GM18508 (cell line): ENCODE results near the gene TPCN2.
"Not testable (repeated sequence)": the region's sequence is repeated elsewhere in the genome, so short reads cannot be mapped to it uniquely, and the experiment has no call there.

ENCODE experiments used
- ATAC-seq: cut with Tn5 transposase; IDR thresholded peaks from one replicate; pipeline ENCODE4 v1.9.1; 2021; ENCODE audit warnings: moderate number of reproducible peaks; ENCODE audit not compliant: insufficient read depth, unreplicated experiment

The TPCN2 gene

DNA sequence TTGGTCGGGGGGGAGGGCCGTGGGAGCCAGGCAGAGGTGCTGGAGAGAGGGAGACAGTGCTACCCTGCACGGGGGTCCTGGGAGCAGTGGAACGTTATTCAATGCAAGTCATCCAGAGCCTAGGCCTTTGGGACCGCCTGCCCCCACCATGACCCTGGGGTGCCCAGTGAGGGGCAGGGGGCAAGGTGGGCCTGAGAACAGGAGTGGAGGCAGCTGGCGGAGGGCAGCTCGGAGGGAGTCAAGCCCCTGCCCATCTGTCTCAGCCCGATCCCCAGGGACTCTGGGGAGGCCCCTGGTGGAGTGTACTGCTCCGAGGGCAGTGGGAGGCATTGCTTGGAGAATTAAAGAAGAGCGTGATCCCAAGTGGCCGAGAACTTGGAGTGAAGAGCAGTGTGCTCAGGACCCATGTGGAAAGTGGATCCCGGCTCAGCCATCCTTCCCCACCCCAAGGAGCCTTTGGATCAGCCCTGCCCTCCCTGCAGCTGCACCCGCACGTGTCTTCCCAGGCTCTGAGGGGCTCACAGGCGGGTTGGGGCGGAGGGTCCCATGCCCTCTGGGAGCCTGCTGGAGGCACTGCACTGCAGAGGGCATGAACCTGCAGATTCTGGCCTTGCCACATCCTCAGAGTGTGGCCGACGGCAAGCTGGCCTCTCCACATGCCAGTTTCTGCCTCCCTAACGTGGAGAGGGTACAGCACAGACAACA, 73.0 kb downstream of the TPCN2 start:
- ATAC-seq = no peak

DNA sequence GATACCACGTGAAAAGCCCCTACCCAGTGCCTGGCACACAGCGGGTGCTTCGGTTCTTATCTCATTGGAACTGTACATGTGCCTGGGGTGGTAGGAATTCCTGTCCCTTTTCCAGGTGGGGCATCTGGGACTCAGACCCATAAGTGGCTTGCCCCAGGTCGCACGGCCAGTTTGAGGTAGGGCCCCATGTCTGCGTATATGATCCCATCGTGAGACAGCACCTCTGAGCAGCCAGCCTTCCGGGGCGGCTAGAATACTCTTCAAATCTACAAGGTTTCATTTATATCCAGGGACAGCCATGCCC, 73.5 kb downstream of the TPCN2 start:
- ATAC-seq = no peak

DNA sequence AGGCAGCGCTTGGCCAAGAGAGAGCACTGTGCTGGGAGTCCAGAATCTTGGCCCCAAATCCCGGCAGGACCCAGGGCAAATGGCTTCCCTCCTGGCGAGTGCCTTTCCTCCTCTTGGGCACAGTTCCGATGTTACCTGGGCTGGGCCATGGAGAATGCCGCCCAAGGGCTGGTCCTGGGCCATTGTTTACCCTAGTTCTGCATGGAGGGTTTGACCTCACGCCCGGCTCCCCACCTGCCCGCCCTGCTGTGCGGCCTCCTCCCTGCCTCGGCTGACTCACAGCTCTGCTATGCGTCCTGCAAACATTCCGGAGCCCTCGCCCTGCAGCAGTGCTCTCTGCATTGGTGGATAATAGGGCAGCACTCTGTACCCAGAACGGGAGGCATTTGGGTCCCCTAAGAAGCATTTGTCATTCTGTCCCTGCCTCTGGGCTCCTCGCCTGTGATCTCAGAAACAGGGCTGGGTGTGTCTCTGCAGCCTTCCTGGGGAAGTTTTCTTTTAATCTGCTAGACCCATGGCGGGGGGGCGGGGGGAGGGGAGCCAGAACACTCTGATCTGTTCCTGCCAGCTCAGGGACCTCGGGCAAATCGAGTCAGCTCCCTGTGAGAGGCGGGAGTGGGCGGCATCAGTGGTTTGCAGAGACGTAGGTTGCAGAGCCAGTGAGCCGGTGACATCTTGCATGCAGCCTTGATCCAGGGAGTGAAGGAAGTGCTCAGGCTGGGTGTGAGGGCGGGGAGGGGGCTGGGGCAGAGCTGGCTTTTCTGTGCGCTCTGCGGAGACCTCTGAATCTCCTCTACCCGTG, 74.1 kb downstream of the TPCN2 start:
- ATAC-seq = no peak

DNA sequence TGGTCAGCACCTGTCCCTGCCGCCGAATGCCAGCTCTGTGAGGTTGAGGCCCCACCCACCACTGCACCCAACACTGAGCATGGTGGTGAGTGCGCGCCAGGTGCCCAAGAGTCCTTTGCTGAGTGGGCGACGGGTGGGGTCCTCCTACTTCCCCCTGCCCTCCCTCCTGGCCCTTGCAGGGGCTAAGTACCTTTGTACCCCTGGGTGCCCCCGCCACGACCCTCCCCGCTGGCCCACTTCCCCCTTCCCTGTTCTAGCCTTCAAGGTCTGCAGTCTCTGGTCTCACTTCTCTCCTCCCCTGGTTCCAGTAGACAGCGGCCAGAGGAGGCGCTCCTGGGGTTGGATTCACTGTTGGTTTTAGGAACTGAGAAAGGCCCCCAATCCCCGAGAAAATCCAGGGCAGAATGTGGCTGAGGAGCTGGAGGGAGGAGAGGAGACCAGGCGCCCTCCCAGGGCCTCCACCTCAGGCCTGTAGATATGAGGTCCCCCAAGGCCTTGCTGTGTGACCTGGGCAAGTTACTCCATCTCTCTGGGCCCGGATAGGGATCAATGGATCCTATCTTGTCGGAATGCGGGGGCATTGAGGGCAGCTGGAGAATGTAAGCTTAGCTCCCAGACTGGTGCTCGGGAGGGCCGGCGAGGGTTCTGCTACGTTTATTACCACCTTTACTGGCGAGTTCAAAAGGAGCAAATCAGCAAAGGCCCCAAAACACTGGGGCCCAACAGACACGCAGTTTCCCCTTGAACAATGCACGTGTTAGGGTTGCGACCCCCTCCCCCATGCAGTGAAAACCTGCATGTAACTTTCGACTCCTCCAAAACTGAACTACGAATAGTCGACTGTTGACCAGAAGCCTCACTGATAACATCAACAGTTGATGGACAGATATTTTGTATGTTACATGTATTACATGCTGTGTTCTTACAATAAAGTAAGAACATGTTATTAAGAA, 75.1 kb downstream of the TPCN2 start:
- ATAC-seq = no peak

DNA sequence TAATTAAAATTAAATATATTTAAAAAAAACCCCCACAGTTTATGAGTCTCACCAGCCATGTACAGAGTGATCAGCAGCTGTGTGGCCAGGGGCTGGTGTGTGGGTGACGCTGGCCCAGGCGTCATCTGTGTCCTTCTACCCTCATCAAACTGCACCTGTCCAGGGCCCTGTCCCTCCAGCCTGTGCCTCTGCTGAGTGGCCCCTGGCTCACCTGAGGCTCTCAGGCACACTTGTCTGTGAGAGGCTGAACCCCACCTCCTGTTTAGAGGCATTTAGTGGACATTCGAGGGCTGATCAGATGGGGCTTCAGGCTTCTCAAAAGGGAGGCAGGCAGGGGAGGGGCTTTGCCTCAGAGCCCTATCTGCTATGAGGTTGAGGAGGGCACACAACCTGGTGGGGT, 77.1 kb downstream of the TPCN2 start:
- ATAC-seq = no peak

DNA sequence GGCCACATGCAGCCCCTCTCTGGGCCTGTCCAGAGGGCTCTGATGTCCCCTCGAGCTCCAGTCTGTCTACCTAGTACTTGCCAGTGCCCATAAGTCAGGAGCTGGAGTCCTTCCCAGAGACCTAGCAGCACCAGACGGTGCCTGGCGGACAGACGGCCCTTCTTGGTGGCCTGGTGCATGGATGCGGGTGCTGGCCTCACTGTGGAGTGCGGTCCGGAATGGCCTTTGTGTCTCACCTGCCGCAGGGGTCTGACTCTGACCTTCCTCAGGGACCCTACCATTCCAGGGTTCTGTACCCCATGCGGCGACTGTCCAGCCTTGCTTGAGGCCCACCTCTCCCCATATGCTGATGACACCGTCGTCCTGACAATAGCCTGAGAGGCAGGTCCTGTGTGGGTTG, 77.6 kb downstream of the TPCN2 start:
- no peak for ATAC-seq

DNA sequence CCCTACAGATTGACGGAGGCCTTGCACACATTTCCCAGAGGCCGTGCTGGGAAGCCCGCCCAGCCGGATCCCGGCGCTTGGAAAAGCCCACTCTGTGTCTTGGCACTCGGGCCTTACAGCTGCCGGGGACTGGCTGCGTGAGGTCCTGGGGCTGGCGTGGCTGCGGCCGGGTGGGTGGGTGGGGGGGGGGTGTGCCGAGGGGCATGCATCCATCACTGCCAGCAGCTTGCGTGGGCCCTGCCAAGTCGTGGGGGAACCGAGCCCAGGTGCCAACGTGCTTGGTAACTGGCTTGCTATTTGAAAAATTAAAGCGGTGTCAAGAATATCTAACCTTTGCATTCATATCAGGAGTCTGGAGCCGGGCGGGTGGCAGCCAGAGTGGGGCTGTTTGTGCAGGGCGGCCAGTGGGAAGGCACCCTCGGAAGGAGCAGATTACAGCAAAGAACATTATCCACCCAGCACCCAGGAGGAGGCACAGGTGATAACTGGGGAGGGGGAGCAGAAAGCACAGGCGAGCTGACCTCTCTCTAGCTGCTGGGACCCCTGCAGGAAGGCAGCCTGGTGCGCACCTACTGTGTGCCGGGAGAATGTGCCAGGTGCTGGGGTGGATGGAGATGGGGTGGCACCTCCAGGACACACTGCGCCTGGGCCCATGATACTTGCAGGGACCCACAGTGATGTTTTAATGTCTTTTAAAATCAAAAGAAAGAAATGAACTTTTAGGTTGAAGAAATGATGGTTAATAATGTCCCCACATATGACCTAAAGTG, 78.5 kb downstream of the TPCN2 start:
- ATAC-seq = no peak

DNA sequence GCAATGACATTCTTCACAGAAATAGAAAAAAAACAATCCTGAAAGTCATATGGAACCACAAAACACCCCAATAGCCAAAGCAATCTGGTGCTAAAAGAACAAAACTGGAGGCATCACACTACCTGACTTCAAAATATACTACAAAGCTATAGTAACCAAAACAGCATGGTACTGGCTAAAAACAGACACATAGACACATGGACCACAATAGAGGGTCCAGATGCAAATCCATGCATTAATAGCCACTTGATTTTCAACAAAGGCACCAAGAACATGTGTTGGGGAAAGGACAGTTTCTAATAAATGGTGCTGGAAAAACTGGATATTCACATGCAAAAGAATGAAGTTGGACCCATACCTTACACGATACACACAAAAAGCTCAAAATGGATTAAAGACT, 79.2 kb downstream of the TPCN2 start:
- ATAC-seq = no peak

DNA sequence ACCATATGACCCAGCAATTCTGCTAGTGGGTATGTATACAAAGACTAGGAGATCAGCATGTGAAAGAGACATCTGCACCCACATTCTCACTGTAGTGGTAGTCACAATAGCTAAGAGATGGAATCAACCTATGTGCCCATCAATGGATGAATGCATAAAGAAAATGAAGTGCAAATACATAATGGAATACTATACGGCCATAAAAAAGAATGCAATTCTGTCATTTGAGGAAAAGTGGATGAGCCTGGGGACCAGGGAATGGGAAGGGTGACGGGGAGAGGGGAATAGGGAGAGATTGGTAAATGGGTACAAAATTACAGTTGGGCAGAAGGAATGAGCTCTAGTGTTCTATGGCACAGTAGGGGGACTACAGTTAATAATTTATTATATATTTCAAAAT, 80.3 kb downstream of the TPCN2 start:
- no peak for ATAC-seq

DNA sequence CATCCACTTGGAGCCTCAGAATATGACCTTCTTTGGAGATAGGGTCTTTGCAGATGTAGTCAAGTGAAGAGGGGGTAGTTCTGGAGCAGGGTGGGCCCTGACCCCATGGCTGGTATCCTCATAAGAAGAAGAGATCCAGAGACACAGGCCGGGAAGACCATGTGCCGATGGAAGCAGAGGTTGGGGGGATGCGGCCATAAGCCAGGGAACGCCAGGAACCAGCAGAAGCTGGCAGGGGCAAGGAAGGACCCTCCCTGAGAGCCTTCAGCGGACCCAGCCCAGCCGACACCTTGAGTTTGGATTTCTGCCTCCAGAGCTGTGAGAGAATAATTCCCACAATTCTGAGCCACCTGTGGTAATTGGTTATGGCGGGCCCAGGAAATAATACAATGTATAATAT, 80.9 kb downstream of the TPCN2 start:
- ATAC-seq = no peak

DNA sequence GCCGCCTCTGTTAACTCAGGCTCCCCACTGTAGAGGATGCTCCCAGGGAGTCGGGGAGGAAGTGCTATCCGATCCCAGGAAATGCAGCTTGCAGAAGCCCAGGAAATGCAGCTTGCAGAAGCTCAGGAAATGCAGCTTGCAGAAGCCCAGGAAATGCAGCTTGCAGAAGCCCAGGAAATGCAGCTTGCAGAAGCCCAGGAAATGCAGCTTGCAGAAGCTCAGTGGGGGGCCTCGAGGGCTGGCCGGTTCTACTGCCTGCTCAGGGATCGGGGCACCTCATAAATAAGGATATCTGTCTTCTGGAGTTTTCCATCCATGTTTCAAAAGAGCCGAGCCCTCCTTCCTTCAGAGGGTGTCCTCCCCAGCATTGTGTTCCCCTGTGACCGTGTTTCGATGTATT, 81.9 kb downstream of the TPCN2 start:
- no peak for ATAC-seq

DNA sequence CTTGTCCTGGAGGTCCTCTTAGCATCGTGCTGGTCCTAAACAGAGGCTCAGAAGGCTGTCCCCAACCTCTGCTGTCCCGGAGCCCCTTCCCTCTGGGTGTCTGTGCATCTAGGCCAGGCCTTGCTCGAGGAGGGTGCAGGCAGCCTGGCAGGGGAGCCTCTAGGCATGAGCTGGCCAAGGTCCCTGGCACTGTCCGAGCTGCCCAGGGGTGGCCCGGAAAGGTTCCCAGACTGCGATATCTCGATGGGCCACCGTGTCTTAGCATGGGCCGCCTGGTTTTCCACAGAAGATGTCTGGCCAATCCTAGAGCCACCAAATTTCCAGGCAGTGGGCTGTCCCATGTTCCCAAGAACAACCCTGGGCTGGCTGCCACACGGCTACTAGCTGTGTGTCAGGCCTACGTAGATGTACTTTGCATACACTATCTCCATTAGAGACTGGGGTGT, 82.4 kb downstream of the TPCN2 start:
- no peak for ATAC-seq

DNA sequence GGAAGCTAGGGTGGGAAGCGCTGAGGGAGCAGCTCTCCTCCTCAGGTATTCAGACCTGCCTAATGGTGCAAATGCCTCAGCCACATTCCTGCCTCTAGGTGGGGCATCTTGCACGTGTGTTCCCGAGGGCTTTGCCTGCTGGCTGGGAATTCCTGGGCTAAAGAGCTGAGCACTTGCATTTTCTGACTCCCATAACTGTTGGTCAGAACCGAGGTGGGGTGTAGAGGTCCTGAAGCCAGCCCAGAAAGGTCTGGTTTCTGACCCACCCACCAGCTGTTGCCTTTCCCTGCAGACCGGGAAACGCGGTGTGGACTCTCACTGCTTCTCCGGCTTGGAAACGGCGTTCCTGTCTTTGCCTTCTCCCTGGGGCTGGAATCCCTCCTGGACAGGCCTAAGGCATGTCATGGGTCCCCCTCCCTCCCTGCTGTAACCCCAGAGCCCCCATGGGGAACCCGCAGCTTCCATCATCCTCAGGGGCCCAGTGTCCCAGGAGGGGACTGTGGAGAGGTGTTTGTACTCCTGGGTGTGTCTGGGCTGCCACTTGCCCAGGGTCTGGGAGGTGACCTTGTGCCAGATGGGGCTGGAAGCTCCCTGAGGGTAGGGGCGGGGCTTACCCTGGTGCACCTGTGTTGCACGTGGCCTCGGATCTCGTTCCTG, 83.0 kb downstream of the TPCN2 start:
- ATAC-seq = no peak

DNA sequence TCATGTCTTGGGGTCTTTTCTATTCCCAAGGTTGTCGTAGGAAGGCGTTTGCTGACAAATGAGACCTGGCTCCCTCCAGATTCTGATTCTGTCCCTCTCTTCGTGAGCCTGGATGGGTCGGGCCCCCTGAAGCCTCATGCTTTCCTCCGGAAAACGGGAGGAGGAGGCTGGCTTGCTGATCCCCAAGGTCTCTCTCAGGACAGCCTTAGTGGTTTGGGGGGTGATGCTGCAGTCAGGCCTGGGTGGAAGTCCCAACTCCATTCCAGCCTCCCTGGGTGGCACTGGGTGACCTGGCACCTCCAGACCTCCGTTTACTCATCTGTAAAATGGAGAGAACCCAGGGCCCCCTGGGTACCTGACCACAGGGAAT, 83.6 kb downstream of the TPCN2 start:
- no peak for ATAC-seq

DNA sequence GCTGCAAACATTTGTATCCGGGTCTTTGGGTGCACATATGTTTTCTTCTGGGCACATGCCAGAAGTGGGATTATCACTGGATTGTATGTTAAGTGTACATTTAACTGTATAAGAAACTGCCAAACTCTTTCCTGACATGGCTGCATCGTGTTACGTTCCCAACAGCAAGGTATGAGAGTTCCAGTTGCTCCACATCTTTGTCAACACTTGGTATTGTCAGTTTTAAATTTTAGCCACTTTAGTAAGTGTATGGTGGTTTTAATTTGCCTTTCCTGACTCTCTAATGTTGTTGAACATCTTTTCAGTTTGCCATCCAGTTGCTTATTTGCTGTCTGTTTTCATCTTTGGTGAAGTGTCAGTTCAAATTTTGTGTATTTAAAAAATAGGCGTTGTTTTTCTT, 84.5 kb downstream of the TPCN2 start:
- ATAC-seq = no peak

DNA sequence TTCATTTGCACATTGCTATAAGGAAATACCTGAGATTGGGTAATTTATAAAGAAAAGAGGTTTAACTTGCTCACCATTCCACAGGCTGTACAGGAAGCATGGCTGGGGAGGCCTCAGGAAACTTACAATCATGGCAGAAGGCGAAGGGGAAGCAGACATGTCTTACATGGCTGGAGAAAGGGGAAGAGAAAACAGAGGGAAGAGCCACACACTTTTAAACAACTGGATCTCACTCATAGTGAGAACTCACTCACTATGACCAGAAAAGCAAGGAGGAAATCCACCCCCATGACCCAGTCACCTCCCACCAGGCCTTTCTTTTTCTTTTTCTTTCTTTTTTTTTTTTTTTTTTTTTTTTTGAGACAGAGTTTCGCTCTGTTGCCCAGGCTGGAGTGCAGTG, 85.5 kb downstream of the TPCN2 start:
- ATAC-seq = not testable (repeated sequence)

DNA sequence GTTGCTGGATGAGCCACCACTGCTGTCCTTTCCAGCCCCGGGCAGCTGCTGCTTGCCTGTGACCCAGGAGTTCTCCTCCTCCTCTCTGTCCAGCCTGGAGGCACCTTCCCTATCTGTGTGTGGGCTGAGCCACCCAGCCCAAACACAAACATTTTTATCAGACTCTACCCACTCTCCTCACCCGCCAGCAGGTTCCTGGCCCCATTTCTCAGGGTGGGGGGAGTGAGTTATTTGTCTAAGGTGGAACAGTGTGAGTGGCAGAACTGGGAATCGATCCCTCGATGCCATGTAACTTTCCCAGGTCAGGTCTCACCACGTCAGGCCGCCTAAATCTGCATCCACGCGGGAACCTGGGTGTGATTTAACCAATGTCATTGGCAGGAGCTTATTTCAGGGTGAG, 86.2 kb downstream of the TPCN2 start:
- no peak for ATAC-seq

DNA sequence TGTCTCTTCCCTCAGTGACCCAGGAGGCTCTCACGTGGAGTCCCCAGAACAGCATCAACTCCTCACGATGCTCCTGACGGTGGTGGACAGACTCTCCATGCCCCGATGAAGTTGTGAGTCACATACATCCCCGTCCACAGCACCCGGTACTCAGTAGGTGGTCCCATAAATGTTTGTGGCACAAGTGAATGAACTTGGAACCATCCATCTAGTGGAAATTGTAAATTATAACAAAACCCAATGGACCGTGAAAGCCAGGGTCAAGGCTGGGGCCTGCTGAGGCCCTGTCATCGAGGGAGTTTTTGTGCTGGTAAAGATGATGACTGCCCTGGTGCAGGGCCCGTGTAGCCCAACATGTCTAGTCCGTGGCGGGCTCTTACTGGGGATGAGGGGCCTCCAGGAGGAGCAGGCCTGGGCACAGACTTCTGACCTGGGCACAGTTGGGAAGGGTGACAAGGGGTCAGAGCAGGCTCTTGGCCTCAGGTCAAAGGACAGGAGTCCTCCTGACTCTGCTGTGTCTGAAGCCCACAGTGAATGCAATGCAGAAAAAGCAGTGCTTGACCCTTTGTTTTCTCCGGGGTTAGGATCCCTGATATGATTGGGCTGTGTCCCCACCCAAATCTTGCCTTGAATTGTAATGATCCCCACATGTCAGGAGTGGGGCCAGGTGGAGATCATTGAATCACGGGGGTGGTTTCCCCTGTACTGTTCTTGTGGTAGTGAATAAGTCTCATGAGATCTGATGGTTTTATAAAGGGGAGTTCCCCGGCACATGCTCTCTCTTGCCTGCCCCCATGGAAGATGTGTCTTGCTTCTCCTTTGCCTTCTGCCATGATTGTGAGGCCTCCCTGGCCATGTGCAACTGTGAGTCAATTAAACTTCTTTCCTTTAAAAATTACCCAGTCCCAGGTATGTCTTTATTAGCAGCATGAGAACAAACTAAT, 87.0 kb downstream of the TPCN2 start:
- no peak for ATAC-seq

DNA sequence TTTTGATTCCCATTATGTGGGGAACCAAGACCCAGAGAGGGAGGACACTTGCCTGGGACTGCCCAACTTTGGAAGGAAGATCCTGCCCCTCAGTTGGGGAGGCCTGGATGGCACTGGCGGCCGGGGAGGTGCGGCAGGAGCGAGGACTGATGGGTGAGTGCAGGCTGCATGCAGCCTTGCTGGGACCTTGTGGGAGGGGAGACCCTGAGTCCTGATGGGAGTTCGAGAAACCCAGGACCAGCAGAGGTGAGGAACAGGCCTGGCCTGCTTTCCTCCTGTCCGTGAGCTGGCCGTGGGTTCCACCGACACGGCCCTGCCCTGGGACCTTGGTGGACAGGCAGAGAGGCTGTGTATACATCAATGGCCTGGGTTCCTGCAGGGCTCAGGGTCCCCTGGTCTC, 87.7 kb downstream of the TPCN2 start:
- ATAC-seq = no peak
